Measurements from ENCODE around the gene UGT1A6. TPM values are rescaled to one million over a fixed set of nuclear protein-coding genes. Genes with fewer than 3 reads are reported as not detected.
A peak's percentile ranks its signal among the peaks of the same experiment; 100 is the strongest.
"Not testable (repeated sequence)": the region's sequence is repeated elsewhere in the genome, so short reads cannot be mapped to it uniquely, and the experiment has no call there.

UGT1A6 gene
- total RNA-seq, 4 donors from 2014 or later: 13.5 to 40.2 (median 18.1) TPM

DNA sequence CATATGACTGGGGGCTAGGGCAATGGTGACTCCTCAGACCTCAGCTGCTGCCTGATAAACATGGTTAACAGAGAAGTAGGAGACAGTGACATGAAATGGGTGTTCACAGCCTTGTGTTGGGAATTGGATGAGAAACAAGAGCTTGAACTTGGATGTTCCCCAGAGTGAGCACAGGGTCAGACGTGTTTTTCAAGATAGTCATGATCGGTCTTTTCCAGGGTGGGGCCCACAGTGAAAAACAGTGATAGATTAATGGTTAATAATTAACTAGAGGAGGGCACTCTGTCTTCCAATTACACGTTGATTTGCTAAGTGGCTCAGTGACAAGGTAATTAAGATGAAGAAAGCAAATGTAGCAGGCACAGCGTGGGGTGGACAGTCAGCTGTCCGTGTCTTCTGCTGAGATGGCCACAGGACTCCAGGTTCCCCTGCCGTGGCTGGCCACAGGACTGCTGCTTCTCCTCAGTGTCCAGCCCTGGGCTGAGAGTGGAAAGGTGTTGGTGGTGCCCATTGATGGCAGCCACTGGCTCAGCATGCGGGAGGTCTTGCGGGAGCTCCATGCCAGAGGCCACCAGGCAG lies 36.1 kb downstream of the UGT1A6 start, which contains the start of gene UGT1A3:
Gene UGT1A3 (plus strand): TSS at position 320 of the 579 bp plus-strand sequence. CDS start 85 bp downstream, at position 405.
- Histone ChIP-seq H3K36me3 (no peaks in the 10 kb centered on the region), H3K27me3 (no peaks in the 10 kb centered on the region), H3K27ac (no peak within 1 kb of the TSS), H3K4me1 (no peaks in the 10 kb centered on the region), H3K4me3 (no peak within 1 kb of the TSS), H3K9me3 (no peaks in the 10 kb centered on the region)
- DNase-seq: no peak
- in situ Hi-C loops (cut with MboI; ENCODE audit: low pct_ligation_motif_present in 1 of 4, low pct_unique_long_range_greater_than_20kb in 1 of 4, low sequenced_read_pairs in 3 of 4) (no loop called here), intact Hi-C loops (cut with DNase I; ENCODE audit: low total_unique reads) (no loop called here)
- TF ChIP-seq POLR2A (IDR thresholded peaks at IDR 0.05): no peak
- no peak for TF ChIP-seq EP300 (IDR thresholded peaks at IDR 0.05; ENCODE audit: low read depth)
- TF ChIP-seq, protein P1, sequence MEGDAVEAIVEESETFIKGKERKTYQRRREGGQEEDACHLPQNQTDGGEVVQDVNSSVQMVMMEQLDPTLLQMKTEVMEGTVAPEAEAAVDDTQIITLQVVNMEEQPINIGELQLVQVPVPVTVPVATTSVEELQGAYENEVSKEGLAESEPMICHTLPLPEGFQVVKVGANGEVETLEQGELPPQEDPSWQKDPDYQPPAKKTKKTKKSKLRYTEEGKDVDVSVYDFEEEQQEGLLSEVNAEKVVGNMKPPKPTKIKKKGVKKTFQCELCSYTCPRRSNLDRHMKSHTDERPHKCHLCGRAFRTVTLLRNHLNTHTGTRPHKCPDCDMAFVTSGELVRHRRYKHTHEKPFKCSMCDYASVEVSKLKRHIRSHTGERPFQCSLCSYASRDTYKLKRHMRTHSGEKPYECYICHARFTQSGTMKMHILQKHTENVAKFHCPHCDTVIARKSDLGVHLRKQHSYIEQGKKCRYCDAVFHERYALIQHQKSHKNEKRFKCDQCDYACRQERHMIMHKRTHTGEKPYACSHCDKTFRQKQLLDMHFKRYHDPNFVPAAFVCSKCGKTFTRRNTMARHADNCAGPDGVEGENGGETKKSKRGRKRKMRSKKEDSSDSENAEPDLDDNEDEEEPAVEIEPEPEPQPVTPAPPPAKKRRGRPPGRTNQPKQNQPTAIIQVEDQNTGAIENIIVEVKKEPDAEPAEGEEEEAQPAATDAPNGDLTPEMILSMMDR (IDR thresholded peaks at IDR 0.05): no peak
- no peak for TF ChIP-seq POLR2AphosphoS5 (IDR thresholded peaks at IDR 0.05)
- 63 to 75% methylated on average over 6 to 7 of the region's 8 CpGs for WGBS, 2 donors (ENCODE audit: low coverage in 1 of 2)

DNA sequence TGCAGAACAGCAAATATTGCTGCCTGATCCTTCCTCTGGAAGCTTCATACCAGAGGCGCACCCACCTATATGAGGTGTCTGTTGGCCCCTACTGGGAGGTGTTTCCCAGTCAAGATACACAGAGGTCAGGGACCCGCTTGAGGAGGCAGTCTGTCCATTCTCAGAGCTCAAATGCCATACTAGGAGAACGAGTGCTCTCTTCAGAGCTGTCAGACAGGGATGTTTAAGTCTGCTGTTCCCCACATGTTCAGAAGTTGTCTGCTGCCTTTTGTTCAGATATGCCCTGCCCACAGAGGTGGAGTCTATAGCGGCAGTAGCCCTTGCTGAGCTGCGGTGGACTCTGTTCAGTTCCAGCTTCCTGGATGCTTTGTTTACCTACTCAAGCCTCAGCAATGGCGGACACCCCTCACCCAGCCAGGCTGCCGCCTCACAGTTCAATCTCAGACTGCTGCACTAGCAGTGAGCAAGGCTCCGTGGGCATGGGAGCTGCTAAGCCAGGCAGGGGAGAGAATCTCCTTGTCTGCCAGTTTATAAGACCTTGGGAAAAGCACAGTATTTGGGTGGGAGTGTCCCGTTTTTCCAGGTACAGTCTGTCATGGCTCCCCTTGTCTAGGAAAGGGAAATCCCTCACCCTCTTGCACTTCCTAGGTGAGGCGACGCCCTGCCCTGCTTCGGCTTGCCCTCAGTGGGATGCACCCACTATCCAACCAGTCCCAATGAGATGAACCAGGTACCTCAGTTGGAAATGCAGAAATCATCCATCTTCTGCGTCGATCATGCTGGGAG lies 44.4 kb downstream of the UGT1A6 start:
- H3K27me3 ChIP-seq; H3K9me3 ChIP-seq; H3K4me3 ChIP-seq; H3K4me1 ChIP-seq; H3K36me3 ChIP-seq; in situ Hi-C loops (cut with MboI; ENCODE audit: low pct_ligation_motif_present in 1 of 4, low pct_unique_long_range_greater_than_20kb in 1 of 4, low sequenced_read_pairs in 3 of 4); intact Hi-C loops (cut with DNase I; ENCODE audit: low total_unique reads); H3K27ac ChIP-seq: not testable (repeated sequence)
- WGBS, 2 donors (ENCODE audit: low coverage in 1 of 2): 75 to 100% methylated on average over 2 to 13 of the region's 14 CpGs
- DNase-seq: peak; percentile 22

DNA sequence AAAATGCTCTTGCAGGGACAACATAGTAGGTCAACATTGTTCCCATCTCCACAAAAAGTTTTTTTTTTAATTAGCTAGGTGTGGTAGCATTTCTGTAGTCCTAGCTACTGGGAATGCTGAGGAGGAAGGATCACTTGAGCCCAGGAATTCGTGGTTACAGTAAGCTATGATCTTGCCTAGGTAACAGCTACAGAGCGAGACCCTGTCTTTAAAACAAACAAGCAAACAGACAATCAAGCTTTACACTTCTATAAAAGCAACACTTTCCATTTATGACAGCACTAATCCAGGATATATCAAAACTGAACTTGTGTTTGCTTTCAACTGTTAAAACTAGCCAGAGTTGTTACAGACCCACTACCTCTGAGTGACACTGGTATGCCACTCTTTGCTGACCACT lies 48.2 kb downstream of the UGT1A6 start:
- 44 to 55% methylated on average over 1 to 2 of the region's 2 CpGs for WGBS, 2 donors (ENCODE audit: low coverage in 1 of 2)
- no peak overlapping the region for H3K27ac ChIP-seq
- no peaks in the 10 kb centered on the region for H3K9me3 ChIP-seq
- H3K27me3 ChIP-seq: no peaks in the 10 kb centered on the region
- TF ChIP-seq, protein P1 (IDR thresholded peaks at IDR 0.05): no peak
- TF ChIP-seq POLR2A (IDR thresholded peaks at IDR 0.05) (no peak), POLR2AphosphoS5 (IDR thresholded peaks at IDR 0.05) (no peak), EP300 (IDR thresholded peaks at IDR 0.05; ENCODE audit: low read depth) (no peak)
- DNase-seq: no peak
- in situ Hi-C loops (cut with MboI; ENCODE audit: low pct_ligation_motif_present in 1 of 4, low pct_unique_long_range_greater_than_20kb in 1 of 4, low sequenced_read_pairs in 3 of 4): no loop called here
- H3K4me3 ChIP-seq: no peak overlapping the region
- no peaks in the 10 kb centered on the region for H3K36me3 ChIP-seq
- peaks cover 0 to 4% (median 0%) of the 10 kb centered on the region in 4 donors for H3K4me1 ChIP-seq
- intact Hi-C loops (cut with DNase I; ENCODE audit: low total_unique reads): no loop called here

DNA sequence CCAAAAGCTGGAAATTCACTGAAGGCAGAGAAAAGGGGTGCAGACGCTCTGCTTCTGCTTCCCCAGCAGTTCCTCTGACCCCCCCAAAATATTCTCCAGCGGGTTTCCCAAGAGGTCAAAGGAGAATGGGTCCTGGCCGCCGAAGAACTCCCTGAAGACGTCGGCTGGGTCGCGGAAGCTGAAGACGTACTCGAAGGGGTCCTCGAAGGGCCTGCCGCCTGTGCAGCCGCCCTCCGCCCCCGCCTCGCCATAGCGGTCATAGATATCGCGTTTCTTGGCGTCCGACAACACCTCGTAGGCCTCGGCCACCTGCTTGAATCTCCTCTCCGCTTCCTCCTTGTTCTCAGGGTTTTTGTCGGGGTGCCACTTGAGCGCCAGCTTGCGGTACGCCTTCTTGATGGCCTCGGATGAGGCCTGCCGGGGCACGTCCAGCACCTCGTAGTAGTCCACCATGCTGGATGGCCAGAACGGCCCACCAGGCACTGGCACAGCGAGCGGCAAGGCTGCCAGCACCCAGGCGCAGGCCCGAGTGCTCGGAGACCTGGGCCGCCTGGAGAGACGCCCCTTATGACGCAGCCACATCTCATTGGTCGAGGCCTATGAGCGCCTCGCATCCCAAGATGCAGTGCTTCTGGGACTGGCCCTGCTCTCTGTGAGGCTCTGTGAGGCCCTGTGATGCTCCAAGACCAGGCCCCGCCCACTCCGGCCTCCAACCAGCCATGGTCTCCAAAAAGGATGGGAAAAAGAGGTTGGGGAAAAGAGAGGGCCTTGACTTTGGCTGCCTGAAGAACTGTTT lies 51.0 kb downstream of the UGT1A6 start:
- in situ Hi-C loops (cut with MboI; ENCODE audit: low pct_ligation_motif_present in 1 of 4, low pct_unique_long_range_greater_than_20kb in 1 of 4, low sequenced_read_pairs in 3 of 4): no loop called here
- WGBS, 2 donors (ENCODE audit: low coverage in 1 of 2): 93% methylated on average over 44 of the region's 46 CpGs; no CpG with 5 or more reads in 1 of the 2 donors
- no peaks in the 10 kb centered on the region for H3K9me3 ChIP-seq
- H3K27ac ChIP-seq: no peak overlapping the region
- no peaks in the 10 kb centered on the region for H3K4me1 ChIP-seq
- TF ChIP-seq POLR2AphosphoS5 (IDR thresholded peaks at IDR 0.05) (no peak), POLR2A (IDR thresholded peaks at IDR 0.05) (no peak), EP300 (IDR thresholded peaks at IDR 0.05; ENCODE audit: low read depth) (no peak)
- TF ChIP-seq, protein P1 (IDR thresholded peaks at IDR 0.05): no peak
- intact Hi-C loops (cut with DNase I; ENCODE audit: low total_unique reads): no loop called here
- H3K27me3 ChIP-seq: no peaks in the 10 kb centered on the region
- no peak overlapping the region for H3K4me3 ChIP-seq
- no peak for DNase-seq
- no peaks in the 10 kb centered on the region for H3K36me3 ChIP-seq
